Measurements from ENCODE around the gene TMEM198. TPM values are rescaled to one million over a fixed set of nuclear protein-coding genes. Genes with fewer than 3 reads are reported as not detected.

The TMEM198 gene
- total RNA-seq, 1 donor from 2014 or later: 7.6 TPM

GRCh38 chr2:219575566-219576504 is 32.0 kb downstream of the TMEM198 start:
- no peaks in the 10 kb centered on the region for H3K36me3 ChIP-seq (ENCODE audit: control insufficient read depth, insufficient read depth, low read length)
- no peak overlapping the region for H3K4me3 ChIP-seq (ENCODE audit: low read depth, low read length)
- no peaks in the 10 kb centered on the region for H3K27me3 ChIP-seq (ENCODE audit: control insufficient read depth, insufficient read depth, low read length)
- no peak for TF ChIP-seq CTCF (IDR thresholded peaks at IDR 0.05; ENCODE audit: insufficient read depth, low read length, poor library complexity, severe bottlenecking)
- no peak for DNase-seq (ENCODE audit: low read depth)

- no peak for DNase-seq (ENCODE audit: low read depth)
- Histone ChIP-seq H3K27me3 (ENCODE audit: control insufficient read depth, insufficient read depth, low read length) (no peaks in the 10 kb centered on the region), H3K36me3 (ENCODE audit: control insufficient read depth, insufficient read depth, low read length) (no peaks in the 10 kb centered on the region), H3K4me3 (ENCODE audit: low read depth, low read length) (no peak overlapping the region)
- no peak for TF ChIP-seq CTCF (IDR thresholded peaks at IDR 0.05; ENCODE audit: insufficient read depth, low read length, poor library complexity, severe bottlenecking)
Observed at GRCh38 chr2:219576505-219577388, 32.9 kb downstream of the TMEM198 start.

GRCh38 chr2:219578811-219579613 is 35.2 kb downstream of the TMEM198 start:
- no peak for TF ChIP-seq CTCF (IDR thresholded peaks at IDR 0.05; ENCODE audit: insufficient read depth, low read length, poor library complexity, severe bottlenecking)

GRCh38 chr2:219581346-219581745 is 37.5 kb downstream of the TMEM198 start:
- no peaks in the 10 kb centered on the region for H3K27me3 ChIP-seq (ENCODE audit: control insufficient read depth, insufficient read depth, low read length)
- no peak for DNase-seq (ENCODE audit: low read depth)
- no peaks in the 10 kb centered on the region for H3K36me3 ChIP-seq (ENCODE audit: control insufficient read depth, insufficient read depth, low read length)
- H3K4me3 ChIP-seq (ENCODE audit: low read depth, low read length): no peak overlapping the region
- no peak for TF ChIP-seq CTCF (IDR thresholded peaks at IDR 0.05; ENCODE audit: insufficient read depth, low read length, poor library complexity, severe bottlenecking)

More at GRCh38 chr2:219578811-219579613, 35.2 kb downstream of the TMEM198 start:
- Histone ChIP-seq H3K36me3 (ENCODE audit: control insufficient read depth, insufficient read depth, low read length) (no peaks in the 10 kb centered on the region), H3K27me3 (ENCODE audit: control insufficient read depth, insufficient read depth, low read length) (no peaks in the 10 kb centered on the region), H3K4me3 (ENCODE audit: low read depth, low read length) (no peak overlapping the region)
- DNase-seq (ENCODE audit: low read depth): no peak

GRCh38 chr2:219591091-219591490 is 47.3 kb downstream of the TMEM198 start:
- Histone ChIP-seq H3K27me3 (ENCODE audit: control insufficient read depth, insufficient read depth, low read length) (no peaks in the 10 kb centered on the region), H3K36me3 (ENCODE audit: control insufficient read depth, insufficient read depth, low read length) (no peaks in the 10 kb centered on the region), H3K4me3 (ENCODE audit: low read depth, low read length) (no peak overlapping the region)
- TF ChIP-seq CTCF (IDR thresholded peaks at IDR 0.05; ENCODE audit: insufficient read depth, low read length, poor library complexity, severe bottlenecking): no peak
- DNase-seq (ENCODE audit: low read depth): no peak

Measured in kidney epithelial cell (primary cell).